ENCODE data around the gene SLC35E4.
"Not testable (repeated sequence)": the region's sequence is repeated elsewhere in the genome, so short reads cannot be mapped to it uniquely, and the experiment has no call there.

Gene SLC35E4

GRCh38 chr22:30615543-30615954 is 20.0 kb upstream of the SLC35E4 start:
- no peak overlapping the region for H3K4me3 ChIP-seq (ENCODE audit: low read length)
- H3K27me3 ChIP-seq (ENCODE audit: control insufficient read depth, insufficient read depth, low read length) = no peaks in the 10 kb centered on the region
- no peaks in the 10 kb centered on the region for H3K36me3 ChIP-seq (ENCODE audit: control insufficient read depth, insufficient read depth, low read length)
- H3K9me3 ChIP-seq (ENCODE audit: control insufficient read depth, low read length) = no peaks in the 10 kb centered on the region
- no peak overlapping the region for H3K9ac ChIP-seq (ENCODE audit: low read length)
- no peaks in the 10 kb centered on the region for H3K4me1 ChIP-seq (ENCODE audit: control insufficient read depth, insufficient read depth, low read length)

GRCh38 chr22:30617819-30618218 is 17.8 kb upstream of the SLC35E4 start:
- Histone ChIP-seq H3K36me3 (ENCODE audit: control insufficient read depth, insufficient read depth, low read length) (no peaks in the 10 kb centered on the region), H3K9me3 (ENCODE audit: control insufficient read depth, low read length) (no peaks in the 10 kb centered on the region), H3K4me3 (ENCODE audit: low read length) (no peak overlapping the region), H3K9ac (ENCODE audit: low read length) (no peak overlapping the region), H3K4me1 (ENCODE audit: control insufficient read depth, insufficient read depth, low read length) (no peaks in the 10 kb centered on the region), H3K27me3 (ENCODE audit: control insufficient read depth, insufficient read depth, low read length) (no peaks in the 10 kb centered on the region)

- H3K4me1 ChIP-seq (ENCODE audit: control insufficient read depth, insufficient read depth, low read length); H3K36me3 ChIP-seq (ENCODE audit: control insufficient read depth, insufficient read depth, low read length); H3K9ac ChIP-seq (ENCODE audit: low read length); H3K9me3 ChIP-seq (ENCODE audit: control insufficient read depth, low read length); H3K4me3 ChIP-seq (ENCODE audit: low read length); H3K27me3 ChIP-seq (ENCODE audit: control insufficient read depth, insufficient read depth, low read length): not testable (repeated sequence)
These were observed 15.7 kb upstream of the SLC35E4 start for GRCh38 chr22:30619909-30620308.

GRCh38 chr22:30626413-30626812 is 9.2 kb upstream of the SLC35E4 start:
- no peak overlapping the region for H3K9ac ChIP-seq (ENCODE audit: low read length)
- H3K27me3 ChIP-seq (ENCODE audit: control insufficient read depth, insufficient read depth, low read length) = no peaks in the 10 kb centered on the region
- H3K4me1 ChIP-seq (ENCODE audit: control insufficient read depth, insufficient read depth, low read length) = no peaks in the 10 kb centered on the region
- no peaks in the 10 kb centered on the region for H3K9me3 ChIP-seq (ENCODE audit: control insufficient read depth, low read length)
- H3K4me3 ChIP-seq (ENCODE audit: low read length) = no peak overlapping the region
- no peaks in the 10 kb centered on the region for H3K36me3 ChIP-seq (ENCODE audit: control insufficient read depth, insufficient read depth, low read length)

- H3K4me3 ChIP-seq (ENCODE audit: low read length) = no peak overlapping the region
- no peaks in the 10 kb centered on the region for H3K9me3 ChIP-seq (ENCODE audit: control insufficient read depth, low read length)
- H3K36me3 ChIP-seq (ENCODE audit: control insufficient read depth, insufficient read depth, low read length) = no peaks in the 10 kb centered on the region
- H3K27me3 ChIP-seq (ENCODE audit: control insufficient read depth, insufficient read depth, low read length) = no peaks in the 10 kb centered on the region
- H3K9ac ChIP-seq (ENCODE audit: low read length) = no peak overlapping the region
- H3K4me1 ChIP-seq (ENCODE audit: control insufficient read depth, insufficient read depth, low read length) = no peaks in the 10 kb centered on the region
These were observed 8.1 kb upstream of the SLC35E4 start for GRCh38 chr22:30627471-30627870.

GRCh38 chr22:30628491-30628890 is 7.1 kb upstream of the SLC35E4 start:
- H3K9ac ChIP-seq (ENCODE audit: low read length) = no peak overlapping the region
- no peak overlapping the region for H3K4me3 ChIP-seq (ENCODE audit: low read length)
- H3K36me3 ChIP-seq (ENCODE audit: control insufficient read depth, insufficient read depth, low read length) = no peaks in the 10 kb centered on the region
- H3K27me3 ChIP-seq (ENCODE audit: control insufficient read depth, insufficient read depth, low read length) = no peaks in the 10 kb centered on the region
- H3K4me1 ChIP-seq (ENCODE audit: control insufficient read depth, insufficient read depth, low read length) = no peaks in the 10 kb centered on the region
- H3K9me3 ChIP-seq (ENCODE audit: control insufficient read depth, low read length) = no peaks in the 10 kb centered on the region

GRCh38 chr22:30631469-30631868 is 4.1 kb upstream of the SLC35E4 start:
- H3K4me3 ChIP-seq (ENCODE audit: low read length); H3K36me3 ChIP-seq (ENCODE audit: control insufficient read depth, insufficient read depth, low read length); H3K27me3 ChIP-seq (ENCODE audit: control insufficient read depth, insufficient read depth, low read length); H3K9ac ChIP-seq (ENCODE audit: low read length); H3K9me3 ChIP-seq (ENCODE audit: control insufficient read depth, low read length): not testable (repeated sequence)
- H3K4me1 ChIP-seq (ENCODE audit: control insufficient read depth, insufficient read depth, low read length) = peaks cover 20% of the 10 kb centered on the region

GRCh38 chr22:30634471-30635233 is 929 bp upstream of the SLC35E4 start:
- Histone ChIP-seq H3K4me1 (ENCODE audit: control insufficient read depth, insufficient read depth, low read length) (peaks cover 29% of the 10 kb centered on the region), H3K9ac (ENCODE audit: low read length) (peak overlapping the region; percentile 50), H3K9me3 (ENCODE audit: control insufficient read depth, low read length) (no peaks in the 10 kb centered on the region), H3K4me3 (ENCODE audit: low read length) (peak overlapping the region; percentile 19), H3K36me3 (ENCODE audit: control insufficient read depth, insufficient read depth, low read length) (no peaks in the 10 kb centered on the region), H3K27me3 (ENCODE audit: control insufficient read depth, insufficient read depth, low read length) (no peaks in the 10 kb centered on the region)

GRCh38 chr22:30636226-30637077 is 871 bp downstream of the SLC35E4 start:
- H3K27me3 ChIP-seq (ENCODE audit: control insufficient read depth, insufficient read depth, low read length) = no peaks in the 10 kb centered on the region
- peaks cover 29% of the 10 kb centered on the region for H3K4me1 ChIP-seq (ENCODE audit: control insufficient read depth, insufficient read depth, low read length)
- no peaks in the 10 kb centered on the region for H3K9me3 ChIP-seq (ENCODE audit: control insufficient read depth, low read length)
- H3K4me3 ChIP-seq (ENCODE audit: low read length) = peak overlapping the region; percentile 29
- peak overlapping the region; percentile 79 for H3K9ac ChIP-seq (ENCODE audit: low read length)
- no peaks in the 10 kb centered on the region for H3K36me3 ChIP-seq (ENCODE audit: control insufficient read depth, insufficient read depth, low read length)

GRCh38 chr22:30637701-30638114 is 2.1 kb downstream of the SLC35E4 start:
- Histone ChIP-seq H3K4me3 (ENCODE audit: low read length) (no peak overlapping the region), H3K9ac (ENCODE audit: low read length) (no peak overlapping the region), H3K4me1 (ENCODE audit: control insufficient read depth, insufficient read depth, low read length) (peaks cover 29% of the 10 kb centered on the region), H3K27me3 (ENCODE audit: control insufficient read depth, insufficient read depth, low read length) (no peaks in the 10 kb centered on the region), H3K9me3 (ENCODE audit: control insufficient read depth, low read length) (no peaks in the 10 kb centered on the region), H3K36me3 (ENCODE audit: control insufficient read depth, insufficient read depth, low read length) (no peaks in the 10 kb centered on the region)

GRCh38 chr22:30640361-30640760 is 4.8 kb downstream of the SLC35E4 start:
- H3K9me3 ChIP-seq (ENCODE audit: control insufficient read depth, low read length) = no peaks in the 10 kb centered on the region
- H3K4me3 ChIP-seq (ENCODE audit: low read length) = no peak overlapping the region
- H3K4me1 ChIP-seq (ENCODE audit: control insufficient read depth, insufficient read depth, low read length) = peaks cover 17% of the 10 kb centered on the region
- no peaks in the 10 kb centered on the region for H3K36me3 ChIP-seq (ENCODE audit: control insufficient read depth, insufficient read depth, low read length)
- H3K9ac ChIP-seq (ENCODE audit: low read length) = no peak overlapping the region
- H3K27me3 ChIP-seq (ENCODE audit: control insufficient read depth, insufficient read depth, low read length) = no peaks in the 10 kb centered on the region

GRCh38 chr22:30640839-30641430 is 5.4 kb downstream of the SLC35E4 start:
- no peak overlapping the region for H3K9ac ChIP-seq (ENCODE audit: low read length)

More at GRCh38 chr22:30640839-30641430, 5.4 kb downstream of the SLC35E4 start:
- no peaks in the 10 kb centered on the region for H3K27me3 ChIP-seq (ENCODE audit: control insufficient read depth, insufficient read depth, low read length)
- H3K9me3 ChIP-seq (ENCODE audit: control insufficient read depth, low read length) = no peaks in the 10 kb centered on the region
- no peak overlapping the region for H3K4me3 ChIP-seq (ENCODE audit: low read length)
- H3K4me1 ChIP-seq (ENCODE audit: control insufficient read depth, insufficient read depth, low read length) = peaks cover 20% of the 10 kb centered on the region
- H3K36me3 ChIP-seq (ENCODE audit: control insufficient read depth, insufficient read depth, low read length) = no peaks in the 10 kb centered on the region
